Hepatocyte (in vitro differentiated cells): ENCODE data around the gene HS2ST1.

Source experiments
- CTCF ChIP-seq: fragments of 200-600 bp; sonication (generic); IDR thresholded peaks from 2 replicates; pipeline ENCODE4 v1.5.1; 2016; ENCODE audit warnings: antibody characterized with exemption, mild to moderate bottlenecking; ENCODE audit not compliant: poor library complexity
- EZH2 ChIP-seq: fragments of 200-600 bp; sonication (generic); IDR thresholded peaks from 2 replicates; pipeline ENCODE4 v1.6.1; 2016; ENCODE audit warnings: antibody characterized with exemption, mild to moderate bottlenecking, borderline replicate concordance
- EZH2phosphoT487 ChIP-seq: fragments of 200-600 bp; sonication (generic); IDR thresholded peaks from one replicate; pipeline ENCODE4 v1.6.1; 2018; ENCODE audit warnings: antibody characterized with exemption, mild to moderate bottlenecking, low read depth, moderate library complexity; ENCODE audit not compliant: unreplicated experiment, severe bottlenecking

- no peak for TF ChIP-seq CTCF
- TF ChIP-seq EZH2phosphoT487, result no peak
- TF ChIP-seq EZH2, result no peak
Measured at GRCh38 chr1:87044840-87045239, 130.4 kb downstream of the HS2ST1 start.
